Activated B cell treated with CpG ODN at 0.5 μM for 24 hours (primary cell): ENCODE results near the gene PARVB. TPM values are rescaled to one million over a fixed set of nuclear protein-coding genes. Genes with fewer than 3 reads are reported as not detected.

Source experiments
- ATAC-seq: fragments of 200-7000 bp; cut with Tn5 transposase; one replicate; pipeline ENCODE4 v1.10.0; 2021; ENCODE audit warnings: low read depth, mild to moderate bottlenecking, moderate library complexity
- CTCF ChIA-PET: fragments of 350-600 bp; sonication (Branson Sonifier 250); formaldehyde crosslinking; loops from one replicate; lab custom pipeline; 2021; ENCODE audit warnings: antibody characterized with exemption; lab: Charles Lee
- POLR2A ChIA-PET: fragments of 350-600 bp; sonication (Branson Sonifier 250); formaldehyde crosslinking; loops from one replicate; lab custom pipeline; 2021; ENCODE audit warnings: antibody characterized with exemption; lab: Charles Lee
- DNase-seq: peaks from one replicate; pipeline ENCODE4 v3.0.0; 2022
- H3K27ac Mint-ChIP-seq: one replicate; pipeline ENCODE4 v1.8.0; 2020; ENCODE audit warnings: mixed read lengths
- H3K27me3 Mint-ChIP-seq: one replicate; pipeline ENCODE4 v1.8.0; 2021; ENCODE audit warnings: mixed read lengths
- H3K36me3 Mint-ChIP-seq: one replicate; pipeline ENCODE4 v1.8.0; 2021; ENCODE audit warnings: low read depth, mixed read lengths
- H3K4me1 Mint-ChIP-seq: one replicate; pipeline ENCODE4 v1.8.0; 2021; ENCODE audit warnings: mixed read lengths
- H3K4me3 Mint-ChIP-seq: one replicate; pipeline ENCODE4 v1.8.0; 2020; ENCODE audit warnings: mild to moderate bottlenecking, mixed read lengths
- H3K9me3 Mint-ChIP-seq: one replicate; pipeline ENCODE4 v1.8.0; 2020; ENCODE audit warnings: mixed read lengths
- intact Hi-C: fragments of 100-400 bp; cut with micrococcal nuclease; formaldehyde crosslinking; loops from one replicate; pipeline ENCODE4 v1.15.1; 2024
- total RNA-seq: library from RNA; stranded (reverse); gene quantifications from 2 replicates; pipeline ENCODE4 v1.2.3, GENCODE V29; 2022
- TF ChIP-seq, protein P1 (sequence below): fragments of 200-600 bp; IDR thresholded peaks from one replicate; pipeline ENCODE4 v1.8.0; 2022; ENCODE audit warnings: antibody characterized with exemption, mild to moderate bottlenecking

PARVB gene
- total RNA-seq, 1 donor from 2014 or later: 53.5 TPM

DNA sequence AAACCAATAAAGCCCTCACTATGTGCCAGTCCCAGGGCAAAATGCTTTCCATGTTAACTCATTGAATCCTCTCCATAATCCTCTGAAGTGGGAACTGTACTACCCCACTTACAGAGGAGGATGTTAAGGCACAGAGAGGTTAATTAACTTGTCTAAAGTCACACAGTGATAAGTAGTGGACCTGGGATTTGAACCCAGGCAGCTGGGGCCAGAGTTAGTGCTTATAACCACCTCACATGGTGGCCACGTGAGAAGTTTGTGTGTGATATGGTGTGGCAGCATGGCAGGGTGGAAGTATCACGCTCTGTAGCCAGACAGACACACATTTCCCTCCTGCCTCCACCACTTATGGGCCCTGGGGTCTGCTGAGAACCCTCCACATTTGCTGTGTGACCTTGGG is 173.2 kb downstream of the PARVB start:
- H3K36me3 Mint-ChIP-seq: peaks cover 78% of the 10 kb centered on the region
- TF ChIP-seq, protein P1, sequence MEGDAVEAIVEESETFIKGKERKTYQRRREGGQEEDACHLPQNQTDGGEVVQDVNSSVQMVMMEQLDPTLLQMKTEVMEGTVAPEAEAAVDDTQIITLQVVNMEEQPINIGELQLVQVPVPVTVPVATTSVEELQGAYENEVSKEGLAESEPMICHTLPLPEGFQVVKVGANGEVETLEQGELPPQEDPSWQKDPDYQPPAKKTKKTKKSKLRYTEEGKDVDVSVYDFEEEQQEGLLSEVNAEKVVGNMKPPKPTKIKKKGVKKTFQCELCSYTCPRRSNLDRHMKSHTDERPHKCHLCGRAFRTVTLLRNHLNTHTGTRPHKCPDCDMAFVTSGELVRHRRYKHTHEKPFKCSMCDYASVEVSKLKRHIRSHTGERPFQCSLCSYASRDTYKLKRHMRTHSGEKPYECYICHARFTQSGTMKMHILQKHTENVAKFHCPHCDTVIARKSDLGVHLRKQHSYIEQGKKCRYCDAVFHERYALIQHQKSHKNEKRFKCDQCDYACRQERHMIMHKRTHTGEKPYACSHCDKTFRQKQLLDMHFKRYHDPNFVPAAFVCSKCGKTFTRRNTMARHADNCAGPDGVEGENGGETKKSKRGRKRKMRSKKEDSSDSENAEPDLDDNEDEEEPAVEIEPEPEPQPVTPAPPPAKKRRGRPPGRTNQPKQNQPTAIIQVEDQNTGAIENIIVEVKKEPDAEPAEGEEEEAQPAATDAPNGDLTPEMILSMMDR: no peak
- no peak overlapping the region for H3K4me3 Mint-ChIP-seq
- no peaks in the 10 kb centered on the region for H3K9me3 Mint-ChIP-seq
- CTCF ChIA-PET: no interaction called here
- ATAC-seq (no peak), DNase-seq (no peak)
- peaks cover 25% of the 10 kb centered on the region for H3K4me1 Mint-ChIP-seq
- POLR2A ChIA-PET: no interaction called here
- intact Hi-C loops: no loop called here
- H3K27me3 Mint-ChIP-seq: no peaks in the 10 kb centered on the region
- H3K27ac Mint-ChIP-seq: no peak overlapping the region

- no peak for ATAC-seq
- TF ChIP-seq, protein P1: no peak
- H3K4me1 Mint-ChIP-seq: peaks cover 19% of the 10 kb centered on the region
- no peaks in the 10 kb centered on the region for H3K9me3 Mint-ChIP-seq
- ChIA-PET POLR2A (no interaction called here), CTCF (no interaction called here)
- H3K4me3 Mint-ChIP-seq: no peak overlapping the region
- peaks cover 77% of the 10 kb centered on the region for H3K36me3 Mint-ChIP-seq
- no peaks in the 10 kb centered on the region for H3K27me3 Mint-ChIP-seq
- DNase-seq: no peak
- H3K27ac Mint-ChIP-seq: no peak overlapping the region
- intact Hi-C loops: no loop called here
These were observed 175.1 kb downstream of the PARVB start for GRCh38 chr22:44199164-44199563.

- no peak overlapping the region for H3K4me3 Mint-ChIP-seq
- no peaks in the 10 kb centered on the region for H3K27me3 Mint-ChIP-seq
- no peak for DNase-seq
- CTCF ChIA-PET: no interaction called here
- POLR2A ChIA-PET: no interaction called here
- H3K36me3 Mint-ChIP-seq: peaks cover 75% of the 10 kb centered on the region
- H3K9me3 Mint-ChIP-seq: no peaks in the 10 kb centered on the region
- ATAC-seq: no peak
- TF ChIP-seq, protein P1: no peak
- H3K4me1 Mint-ChIP-seq: peaks cover 19% of the 10 kb centered on the region
- intact Hi-C loops: no loop called here
- no peak overlapping the region for H3K27ac Mint-ChIP-seq
These were observed 175.8 kb downstream of the PARVB start for GRCh38 chr22:44199866-44200265.

DNA sequence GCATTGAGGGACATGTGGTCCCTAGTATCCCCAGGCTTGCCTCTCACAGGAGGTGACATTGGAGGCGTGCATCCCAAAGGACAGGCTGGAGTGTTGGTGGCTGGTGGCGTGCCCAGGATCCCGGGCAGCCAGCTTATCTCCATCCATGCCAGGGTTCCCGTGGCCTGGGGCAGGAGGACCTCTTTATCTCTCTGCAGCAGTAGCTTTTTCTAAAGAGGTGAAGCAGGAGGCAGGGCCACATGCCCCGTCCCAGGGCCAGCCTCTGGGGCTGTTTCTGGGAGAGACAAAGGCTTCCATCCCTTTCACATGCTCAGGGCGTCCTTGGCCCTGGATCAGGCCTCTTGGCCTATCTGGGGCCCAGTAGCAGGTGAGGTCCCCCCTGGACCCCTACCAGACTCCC is 176.3 kb downstream of the PARVB start:
- no peak overlapping the region for H3K4me3 Mint-ChIP-seq
- peaks cover 19% of the 10 kb centered on the region for H3K4me1 Mint-ChIP-seq
- H3K9me3 Mint-ChIP-seq: no peaks in the 10 kb centered on the region
- H3K27ac Mint-ChIP-seq: no peak overlapping the region
- no peaks in the 10 kb centered on the region for H3K27me3 Mint-ChIP-seq
- intact Hi-C loops: no loop called here
- ChIA-PET CTCF (no interaction called here), POLR2A (no interaction called here)
- H3K36me3 Mint-ChIP-seq: peaks cover 74% of the 10 kb centered on the region
- DNase-seq (no peak), ATAC-seq (no peak)
- TF ChIP-seq, protein P1: no peak

DNA sequence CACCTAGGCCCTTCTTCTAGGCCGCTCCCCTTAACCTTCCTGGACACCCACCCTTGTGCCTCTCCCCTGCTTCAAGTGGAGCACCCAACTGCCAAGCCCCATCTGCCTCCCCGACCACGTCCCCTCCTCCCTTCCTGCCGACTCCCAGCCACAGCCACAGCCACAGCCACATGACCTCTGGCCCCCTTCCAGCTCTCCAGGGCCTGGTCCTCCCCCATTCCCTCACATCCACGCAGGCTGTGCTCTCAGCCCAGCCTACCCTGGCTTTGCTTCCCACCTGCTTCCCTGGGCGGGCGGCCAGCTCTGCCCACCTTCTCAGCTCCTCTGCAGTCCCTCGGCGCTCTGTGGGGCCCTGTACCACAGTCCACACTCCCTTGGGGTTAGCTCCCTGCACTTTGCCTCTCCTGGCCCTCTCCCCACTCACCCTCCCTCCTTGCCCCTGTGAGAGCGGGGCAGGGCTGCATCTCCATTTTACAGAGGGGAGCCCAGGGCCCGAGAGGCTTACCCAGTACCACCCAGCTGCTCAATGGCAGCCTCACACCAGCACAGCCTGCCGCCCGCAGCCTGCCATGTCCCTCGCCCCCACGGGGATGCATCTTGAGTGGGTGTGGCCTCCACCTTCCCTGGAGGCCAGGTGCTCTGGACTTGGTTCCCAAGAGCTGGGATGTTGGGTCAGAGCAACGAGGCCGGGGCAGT is 176.9 kb downstream of the PARVB start:
- H3K27me3 Mint-ChIP-seq: no peaks in the 10 kb centered on the region
- intact Hi-C loops: no loop called here
- no peaks in the 10 kb centered on the region for H3K9me3 Mint-ChIP-seq
- TF ChIP-seq, protein P1: no peak
- H3K4me1 Mint-ChIP-seq: peaks cover 24% of the 10 kb centered on the region
- H3K27ac Mint-ChIP-seq: no peak overlapping the region
- CTCF ChIA-PET: no interaction called here
- peaks cover 74% of the 10 kb centered on the region for H3K36me3 Mint-ChIP-seq
- DNase-seq: no peak
- H3K4me3 Mint-ChIP-seq: no peak overlapping the region
- POLR2A ChIA-PET: no interaction called here
- no peak for ATAC-seq
